GM19372 (cell line): ENCODE results near the gene ANO6.

Experiments used
- ATAC-seq: cut with Tn5 transposase; IDR thresholded peaks from one replicate; pipeline ENCODE4 v1.9.1; 2021; ENCODE audit warnings: mild to moderate bottlenecking, low read depth, moderate library complexity; ENCODE audit not compliant: unreplicated experiment

The ANO6 gene

GRCh38 chr12:45273717-45274271 lies 57.9 kb downstream of the ANO6 start:
- ATAC-seq, result no peak

DNA sequence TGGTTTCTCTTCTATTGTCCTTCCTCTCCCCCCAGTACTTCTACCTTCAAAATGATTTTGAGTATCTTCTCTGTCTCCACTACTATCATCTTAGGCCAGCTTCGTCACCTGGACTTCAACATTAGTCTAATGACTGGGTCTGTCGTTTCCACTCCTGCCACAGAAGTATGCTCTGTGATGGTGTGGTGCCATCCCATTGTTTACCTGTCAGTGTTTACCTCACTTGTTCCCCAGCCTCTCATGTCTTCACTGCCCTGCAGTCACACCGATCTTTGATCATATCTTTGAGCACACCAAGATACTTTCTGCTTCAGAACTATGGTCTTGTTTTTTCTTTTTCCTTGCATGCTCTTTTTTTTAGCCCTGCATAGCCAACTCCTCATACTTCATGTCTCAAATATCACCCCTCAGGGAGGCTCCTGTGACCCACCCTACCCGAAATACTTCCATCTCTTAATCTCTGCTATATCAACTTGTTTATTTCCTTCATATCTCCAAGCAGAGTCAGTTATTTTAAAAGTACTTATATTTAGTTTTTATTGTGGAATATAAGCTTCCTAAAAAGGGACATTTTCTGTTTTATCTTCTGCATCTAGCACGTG lies 60.4 kb downstream of the ANO6 start:
- ATAC-seq, result no peak

- no peak for ATAC-seq
These were observed 62.6 kb downstream of the ANO6 start for GRCh38 chr12:45278447-45278846.

- ATAC-seq, result no peak
These were observed 64.3 kb downstream of the ANO6 start for GRCh38 chr12:45279931-45280830.

DNA sequence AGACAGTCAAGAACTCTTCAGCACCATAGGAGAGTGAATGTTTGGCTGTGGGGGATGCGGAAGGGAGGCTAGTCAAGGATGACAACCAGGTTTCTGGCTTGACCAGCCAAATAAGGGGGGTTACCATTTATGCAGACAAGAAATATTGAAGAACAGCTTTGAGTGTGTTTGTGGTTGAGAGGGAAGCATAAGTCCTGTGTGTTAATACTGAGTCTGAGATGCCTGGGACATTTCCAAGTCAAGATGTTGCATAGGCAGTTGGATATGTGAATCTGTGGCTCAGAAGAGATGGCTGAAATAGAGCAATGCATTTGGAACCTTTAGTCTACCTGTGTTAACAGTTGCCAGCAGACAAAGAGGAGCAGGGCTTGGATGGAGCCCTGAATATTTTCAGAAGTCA lies 66.1 kb downstream of the ANO6 start:
- no peak for ATAC-seq

DNA sequence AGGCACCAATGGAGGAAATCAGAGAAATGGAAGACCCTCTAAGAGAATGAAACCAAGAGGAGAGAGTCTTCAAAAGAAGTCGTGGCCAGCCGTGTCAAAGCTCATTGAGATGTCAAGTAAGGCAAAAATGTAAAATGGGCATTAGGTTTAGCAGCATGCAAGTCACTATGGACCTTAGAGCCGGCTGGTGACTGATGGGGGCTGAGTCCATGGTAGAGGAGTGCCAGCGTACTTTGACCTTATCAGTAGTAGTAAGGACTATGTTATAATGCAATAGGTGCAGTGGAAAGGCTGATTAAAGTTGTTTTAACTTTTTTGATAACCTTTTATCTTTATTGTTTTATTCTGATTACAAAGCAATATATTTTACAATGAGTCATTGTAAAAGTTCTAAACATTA lies 66.5 kb downstream of the ANO6 start:
- no peak for ATAC-seq

DNA sequence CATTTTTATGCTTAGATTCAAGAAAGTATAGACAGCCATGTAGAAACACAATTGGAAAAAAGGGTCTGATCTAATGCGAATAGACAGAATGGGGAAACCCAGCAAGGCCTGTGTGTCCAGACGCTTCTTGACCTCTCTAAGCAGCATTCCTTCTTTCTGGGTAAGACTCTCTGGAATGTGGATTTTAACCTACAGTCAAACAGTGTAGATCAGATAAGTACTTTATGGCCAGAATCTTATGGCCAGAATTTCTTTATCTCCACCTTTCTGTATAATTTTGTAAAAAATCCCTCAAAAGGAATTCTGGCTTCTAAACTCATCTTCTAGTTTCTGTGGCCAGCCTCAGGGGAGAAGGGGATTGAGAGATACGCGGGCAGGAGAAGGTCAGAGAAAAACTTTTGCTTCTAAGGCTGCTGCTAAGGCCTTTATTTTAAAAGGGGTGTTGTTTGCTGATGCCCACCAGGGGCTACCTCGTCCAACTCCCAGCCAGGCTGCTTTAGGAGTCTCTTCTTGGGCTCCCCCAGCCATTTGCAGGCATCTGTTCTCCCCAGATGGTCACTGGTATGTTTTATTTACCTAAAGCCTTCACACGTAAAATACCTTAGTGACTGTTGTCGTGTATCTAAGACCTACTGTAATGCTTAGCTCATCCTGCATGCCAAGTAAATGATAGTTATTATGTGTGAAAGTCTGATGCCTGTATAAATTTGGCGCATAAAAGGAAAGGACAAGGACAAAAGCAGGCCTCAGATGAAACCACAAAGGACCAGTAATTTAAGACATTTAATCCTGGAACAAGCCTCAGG lies 68.4 kb downstream of the ANO6 start:
- ATAC-seq, result no peak

DNA sequence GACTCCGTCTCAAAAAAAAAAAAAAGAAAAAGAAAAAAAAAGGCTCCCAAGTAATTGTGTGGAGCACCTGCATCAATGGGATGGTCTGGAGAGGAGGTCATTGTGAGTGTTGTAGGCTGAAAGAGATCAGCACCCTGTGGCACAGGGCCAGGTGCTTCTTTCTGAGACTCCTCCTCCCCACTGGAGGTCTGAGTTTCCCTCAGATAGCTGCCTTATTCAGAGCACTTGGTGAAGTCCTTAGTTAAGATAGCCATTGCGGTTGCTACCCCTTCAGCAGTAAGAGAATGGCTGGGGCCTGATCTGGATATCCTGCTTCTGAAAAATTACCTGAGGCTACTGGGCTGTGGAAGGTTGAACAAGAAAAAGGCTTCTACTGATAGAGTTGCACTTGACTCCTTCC lies 69.8 kb downstream of the ANO6 start:
- ATAC-seq, result no peak

DNA sequence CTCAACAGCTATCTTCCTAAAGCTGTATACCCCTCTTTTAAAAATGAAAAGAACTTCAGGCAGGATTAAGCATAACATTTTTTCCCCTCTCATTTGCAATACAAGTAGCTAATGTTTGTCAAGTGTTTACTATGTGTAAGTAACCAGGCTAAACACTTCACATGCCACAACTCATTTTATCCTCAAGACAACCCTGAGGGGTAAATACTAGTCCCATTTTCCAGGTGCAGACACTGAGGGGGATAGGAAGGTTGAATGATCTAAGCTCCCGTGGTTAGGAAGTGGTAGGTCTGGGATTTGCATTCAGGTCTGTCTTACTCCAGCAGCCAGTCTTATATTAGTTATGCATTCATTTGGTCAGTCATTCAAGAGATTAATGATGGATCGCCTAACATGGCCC lies 70.7 kb downstream of the ANO6 start:
- ATAC-seq, result no peak

- ATAC-seq, result no peak
These were observed 73.6 kb downstream of the ANO6 start for GRCh38 chr12:45289245-45290215.

GRCh38 chr12:45290216-45290605 lies 74.3 kb downstream of the ANO6 start:
- ATAC-seq, result no peak

DNA sequence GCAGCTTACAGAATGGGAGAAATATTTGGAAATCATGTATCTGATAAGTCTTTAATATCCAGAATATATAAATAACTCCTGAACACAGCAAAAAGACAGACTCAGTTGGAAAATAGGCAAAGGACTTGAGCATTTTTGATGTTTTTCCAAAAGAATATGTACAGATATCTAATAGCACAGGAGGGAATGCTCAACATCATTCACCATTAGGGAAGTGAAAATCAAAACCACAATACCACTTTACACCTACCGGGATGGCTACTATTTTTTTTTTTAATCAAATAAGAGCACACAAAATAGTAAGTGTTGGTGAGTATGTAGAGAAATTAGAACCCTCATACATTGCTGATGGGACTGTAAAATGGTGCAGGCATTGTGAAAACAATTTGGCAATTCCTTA lies 75.6 kb downstream of the ANO6 start:
- no peak for ATAC-seq

DNA sequence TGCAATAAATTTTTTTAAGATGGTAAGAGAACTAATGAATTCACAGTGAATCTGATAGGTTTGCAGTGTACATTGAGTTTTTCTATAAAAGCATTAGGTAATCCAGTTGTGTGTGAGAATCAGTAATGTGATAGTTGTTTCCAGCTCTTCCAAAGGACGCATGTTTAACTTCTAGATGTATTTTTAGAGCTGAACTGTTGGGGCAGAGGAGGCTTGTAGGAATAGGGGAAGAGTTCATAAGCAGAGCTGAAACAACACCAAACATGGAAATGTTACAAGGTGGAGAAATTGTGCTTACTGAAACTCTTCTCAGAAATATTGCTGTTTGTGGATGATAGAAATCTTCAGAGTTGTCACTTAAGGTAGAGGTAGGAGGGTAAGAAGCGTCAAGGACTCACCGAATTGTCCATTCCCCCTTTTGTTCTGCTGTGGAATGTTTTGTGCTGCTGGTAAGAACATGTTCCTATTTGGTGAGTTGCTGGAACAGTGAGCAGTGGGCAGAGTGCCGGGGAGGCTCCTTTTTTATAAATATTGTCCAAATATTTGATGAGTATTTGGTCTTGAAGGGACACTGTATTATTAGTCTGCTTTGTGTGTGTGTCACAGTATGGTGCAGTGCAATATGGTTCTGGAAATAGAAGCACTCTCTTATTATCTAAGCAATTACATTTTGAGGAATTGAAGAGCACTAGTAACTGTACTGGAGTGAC lies 76.7 kb downstream of the ANO6 start:
- no peak for ATAC-seq

GRCh38 chr12:45294906-45295305 lies 79.0 kb downstream of the ANO6 start:
- no peak for ATAC-seq

DNA sequence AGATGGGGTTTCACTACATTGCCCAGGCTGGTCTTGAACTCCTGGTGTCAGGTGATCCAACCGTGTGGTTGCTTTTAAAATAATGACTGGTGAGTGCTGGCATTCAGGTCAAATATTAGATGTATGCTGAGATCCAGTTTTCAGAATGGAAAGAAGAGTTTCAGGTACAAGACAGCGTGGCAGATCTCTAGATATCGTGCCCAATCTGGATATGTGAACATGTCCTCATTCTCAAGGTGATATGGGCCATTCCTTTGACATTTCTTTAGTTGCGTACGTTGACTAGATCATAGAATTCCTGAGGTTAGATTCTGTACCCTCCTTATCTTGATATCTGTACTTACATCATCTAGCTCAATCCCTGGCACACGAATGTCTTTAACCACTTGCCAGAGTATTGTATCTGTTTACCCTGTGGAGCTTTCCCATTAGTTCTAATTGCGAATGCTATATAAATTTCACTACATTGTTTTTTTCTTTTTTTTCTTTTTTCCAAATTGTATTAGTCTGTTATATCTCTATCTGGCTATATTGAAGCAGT lies 80.2 kb downstream of the ANO6 start:
- ATAC-seq, result no peak

DNA sequence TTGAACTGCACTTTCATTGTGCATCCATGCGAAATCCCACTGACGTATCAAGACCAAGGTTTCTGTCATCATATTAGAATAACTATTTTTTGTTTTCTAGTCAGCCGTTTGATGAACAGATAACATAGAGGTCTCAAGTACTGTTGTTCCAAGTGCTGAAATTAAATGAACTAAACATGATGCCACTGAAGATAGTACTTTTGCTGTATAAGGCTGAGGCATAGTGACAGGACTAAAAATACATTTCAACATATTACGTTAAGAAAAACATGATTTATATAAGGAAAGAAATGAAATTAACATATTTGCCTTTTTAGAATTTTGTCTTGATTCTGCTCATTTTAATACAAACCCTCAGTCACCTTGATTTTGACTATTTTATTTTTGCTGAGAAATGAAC lies 82.2 kb downstream of the ANO6 start:
- no peak for ATAC-seq

- no peak for ATAC-seq
These were observed 83.1 kb downstream of the ANO6 start for GRCh38 chr12:45298721-45299692.
